Measurements from ENCODE around the gene MFRP.

Gene MFRP

DNA sequence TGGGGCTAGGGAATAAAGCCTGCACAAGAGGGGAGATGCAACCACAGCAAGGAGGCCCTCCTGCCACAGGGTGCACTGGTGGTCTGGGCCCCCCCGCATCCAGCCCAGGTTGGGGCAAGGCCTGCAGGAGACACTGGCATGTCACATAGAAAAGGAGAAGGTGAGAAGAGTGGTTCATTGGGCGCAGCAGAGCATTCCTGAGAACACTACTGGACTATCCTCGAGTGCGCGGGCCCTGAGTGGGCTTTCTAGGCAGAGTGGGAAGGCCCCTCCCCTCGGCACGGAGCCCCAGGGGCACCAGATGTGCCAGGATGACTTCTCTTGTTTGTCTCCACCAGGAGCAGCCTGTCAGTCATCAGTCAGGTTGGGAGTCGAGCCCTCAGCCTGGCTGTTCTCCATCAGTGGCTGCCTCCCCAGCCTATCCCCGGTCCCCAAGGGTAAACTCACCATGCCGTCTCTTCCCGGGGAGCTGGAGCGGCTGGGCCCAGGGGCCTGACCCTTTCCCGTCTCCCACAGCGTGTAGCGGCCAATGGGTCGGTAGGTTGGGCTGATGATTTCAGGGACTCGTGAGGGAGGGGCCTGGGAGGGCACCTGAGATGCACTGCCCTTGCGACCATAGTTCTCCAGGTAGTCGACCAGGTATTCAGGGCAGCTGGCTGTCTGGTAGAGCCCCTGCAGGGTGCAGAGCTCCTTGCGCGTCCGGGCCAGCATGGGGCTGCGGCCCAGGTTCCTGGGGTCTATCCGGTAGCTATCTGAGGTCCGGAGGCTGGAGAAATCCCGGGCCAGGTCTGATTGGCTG is 26.0 kb upstream of the MFRP start:
- DNase-seq: no peak

DNA sequence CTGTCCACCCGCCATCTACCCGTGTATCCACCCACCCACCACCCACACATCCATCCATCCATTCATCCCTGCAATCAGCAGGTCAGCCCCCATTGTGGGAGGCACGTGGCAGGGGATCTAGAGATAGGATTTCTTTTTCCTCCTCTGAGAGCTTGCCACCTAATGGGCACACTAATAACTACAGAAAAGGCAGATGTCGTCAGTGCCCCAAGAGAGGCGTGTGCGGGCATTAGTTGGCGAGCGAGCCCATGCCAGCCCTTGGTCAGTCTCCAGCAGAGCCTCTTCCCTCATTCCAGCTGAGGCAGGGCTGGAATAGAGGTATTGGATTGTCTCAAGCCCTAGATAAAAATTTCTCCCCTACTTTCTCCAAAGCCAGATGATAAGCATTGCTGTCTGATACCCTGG is 25.3 kb upstream of the MFRP start:
- no peak for DNase-seq

DNA sequence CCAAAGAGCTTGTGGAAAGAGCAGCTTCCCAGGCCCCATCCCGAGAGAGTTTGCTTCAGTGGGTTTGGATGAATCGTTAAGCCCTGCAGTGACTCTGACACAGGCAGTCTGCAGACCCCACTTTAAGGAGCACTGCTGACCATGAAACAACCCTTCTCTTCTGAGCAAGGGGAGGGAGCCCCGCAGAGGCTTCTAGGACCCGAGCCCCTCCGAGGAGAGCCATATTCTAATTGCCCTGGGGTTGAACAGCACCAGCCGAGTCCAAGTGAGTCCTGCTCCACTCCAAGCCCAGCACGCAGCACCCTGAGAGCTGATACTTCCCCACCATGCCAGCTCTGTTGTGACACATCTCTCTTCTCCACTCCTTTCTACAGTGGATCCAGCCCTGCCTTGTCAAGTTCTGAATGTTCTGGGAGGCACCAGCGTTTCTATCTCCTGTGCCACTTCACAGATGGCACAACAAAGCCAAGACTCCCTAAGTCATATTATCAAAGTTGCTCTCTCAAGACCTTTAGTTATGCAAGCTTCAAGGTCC is 24.6 kb upstream of the MFRP start:
- DNase-seq: no peak

DNA sequence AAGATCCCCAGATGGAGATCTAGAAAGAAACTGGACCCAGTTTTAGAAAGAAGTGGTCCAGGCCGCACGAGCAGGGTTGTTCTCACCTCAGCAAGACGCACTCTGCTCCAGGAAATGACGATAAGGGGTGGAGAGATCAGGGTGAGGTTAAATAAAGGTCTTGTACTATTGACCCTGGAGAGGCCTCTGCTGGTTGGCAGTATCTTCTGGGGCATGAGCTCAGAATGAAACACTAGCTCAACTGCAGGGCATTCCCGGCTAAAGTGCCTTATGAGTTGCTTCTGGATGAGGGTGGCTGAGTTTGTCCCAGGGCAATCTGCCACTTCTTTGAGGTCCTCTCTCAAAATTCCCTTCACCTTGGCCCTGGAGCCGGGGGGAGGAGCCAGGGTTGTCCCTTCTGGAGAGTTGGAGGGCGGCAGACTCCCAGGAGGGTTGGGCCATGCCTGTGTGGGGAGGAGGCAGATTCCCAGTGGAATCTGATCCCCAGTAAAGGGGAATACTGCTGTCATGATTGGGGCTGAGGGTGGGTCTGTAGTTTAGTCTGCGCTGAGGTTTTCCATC is 24.1 kb upstream of the MFRP start:
- DNase-seq: no peak

DNA sequence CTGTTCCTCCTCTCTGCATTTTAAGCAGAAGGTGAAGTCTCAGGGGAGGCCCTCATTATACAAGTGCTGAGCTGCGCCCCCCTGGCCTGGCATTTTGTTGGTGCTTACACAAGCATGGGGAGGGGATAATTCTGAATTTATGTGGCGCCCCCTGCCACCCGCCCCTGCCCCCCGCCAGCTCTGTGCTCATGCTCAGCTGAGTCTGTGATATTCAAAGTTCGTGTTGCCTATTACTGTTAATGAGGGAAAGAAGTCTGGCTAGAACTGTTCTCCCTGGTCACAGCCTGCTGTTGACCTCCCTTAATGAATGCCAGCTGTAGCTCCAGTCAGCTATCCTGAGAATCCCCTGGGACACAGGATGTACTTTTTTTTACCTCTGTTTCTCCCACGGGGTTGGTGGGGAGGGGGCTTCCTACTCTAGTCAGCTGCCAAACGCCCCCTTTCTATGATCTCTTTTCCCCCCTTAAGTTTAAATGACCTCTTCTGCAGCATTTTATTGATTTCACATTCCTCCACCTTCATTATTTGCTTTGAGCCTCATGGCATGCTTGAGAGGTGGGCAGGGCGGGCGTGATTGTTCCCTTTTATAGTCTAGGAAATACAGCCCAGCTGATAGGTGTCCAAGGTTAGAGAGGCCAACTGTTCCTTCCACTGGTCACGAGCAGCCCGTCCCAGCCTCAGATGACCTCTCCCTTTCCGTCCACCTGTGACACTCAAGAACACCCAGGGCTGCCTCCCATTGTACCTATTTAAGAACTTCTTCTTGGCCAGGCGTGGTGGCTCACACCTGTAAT is 22.8 kb upstream of the MFRP start:
- DNase-seq: no peak

DNA sequence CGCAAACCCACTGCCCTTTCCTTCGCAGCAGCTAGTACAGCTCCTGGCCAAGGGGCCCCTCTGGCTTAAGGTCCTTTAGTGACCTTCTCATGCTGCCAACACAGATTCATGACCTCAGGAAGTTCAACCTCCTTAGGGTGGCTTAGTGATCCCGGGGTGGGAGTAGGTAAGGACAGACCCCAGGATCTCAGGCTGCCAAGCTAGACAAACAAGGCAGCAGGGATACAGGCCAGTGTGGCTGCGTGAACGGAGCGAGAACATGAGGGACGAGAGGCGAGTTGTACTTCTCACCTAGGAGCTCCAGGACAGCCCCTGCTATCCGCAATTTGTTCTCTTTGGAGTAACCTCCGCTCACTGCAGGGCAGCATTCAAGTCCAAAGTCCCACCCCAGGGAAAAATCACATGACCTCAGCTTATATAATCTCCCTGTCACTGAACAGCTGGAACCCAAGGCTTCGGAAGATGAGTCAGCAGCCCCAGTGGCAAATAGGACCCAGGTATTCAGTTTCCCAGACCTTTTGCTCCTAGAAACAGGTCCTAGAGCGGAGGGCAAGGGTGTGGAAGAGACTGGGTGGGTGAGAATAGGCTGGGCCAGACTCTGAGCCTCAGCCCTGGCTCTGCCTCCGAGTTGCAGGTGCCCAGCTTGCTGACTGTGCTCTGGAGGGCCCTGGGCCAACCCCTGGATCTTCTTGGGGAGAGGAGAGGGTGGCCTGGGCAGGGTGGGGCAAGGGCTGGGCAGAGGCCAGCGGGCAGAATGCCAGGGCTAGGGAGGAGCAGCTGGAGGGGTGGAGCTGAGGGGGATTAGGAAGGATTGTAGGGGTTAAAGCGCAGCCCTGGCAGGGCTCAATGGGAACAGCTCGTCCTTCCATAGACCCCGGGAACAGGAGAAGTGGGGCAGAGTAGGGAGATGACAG is 21.9 kb upstream of the MFRP start:
- DNase-seq: no peak

DNA sequence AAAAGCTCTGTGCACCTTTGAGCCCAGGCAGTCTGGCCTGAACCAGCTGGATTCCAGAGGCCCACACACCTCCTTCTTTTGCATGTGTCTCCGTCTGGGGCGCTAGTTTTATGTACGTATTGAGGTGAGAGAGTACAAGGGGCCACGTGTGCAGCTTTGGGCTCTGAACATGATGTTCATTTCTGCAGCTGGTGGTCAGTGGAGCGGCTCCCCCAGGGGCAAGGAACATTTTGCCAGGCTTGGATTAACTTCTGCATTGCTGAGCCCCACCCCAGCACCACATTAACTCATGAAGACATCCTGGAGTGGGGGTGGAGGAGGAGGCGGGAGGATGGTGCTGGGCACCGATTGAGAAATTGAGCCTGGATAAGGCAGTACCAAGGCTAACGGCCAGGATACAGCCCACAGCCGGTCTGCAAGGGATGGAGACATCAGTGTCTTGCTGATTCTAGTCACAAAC is 21.2 kb upstream of the MFRP start:
- DNase-seq: no peak

DNA sequence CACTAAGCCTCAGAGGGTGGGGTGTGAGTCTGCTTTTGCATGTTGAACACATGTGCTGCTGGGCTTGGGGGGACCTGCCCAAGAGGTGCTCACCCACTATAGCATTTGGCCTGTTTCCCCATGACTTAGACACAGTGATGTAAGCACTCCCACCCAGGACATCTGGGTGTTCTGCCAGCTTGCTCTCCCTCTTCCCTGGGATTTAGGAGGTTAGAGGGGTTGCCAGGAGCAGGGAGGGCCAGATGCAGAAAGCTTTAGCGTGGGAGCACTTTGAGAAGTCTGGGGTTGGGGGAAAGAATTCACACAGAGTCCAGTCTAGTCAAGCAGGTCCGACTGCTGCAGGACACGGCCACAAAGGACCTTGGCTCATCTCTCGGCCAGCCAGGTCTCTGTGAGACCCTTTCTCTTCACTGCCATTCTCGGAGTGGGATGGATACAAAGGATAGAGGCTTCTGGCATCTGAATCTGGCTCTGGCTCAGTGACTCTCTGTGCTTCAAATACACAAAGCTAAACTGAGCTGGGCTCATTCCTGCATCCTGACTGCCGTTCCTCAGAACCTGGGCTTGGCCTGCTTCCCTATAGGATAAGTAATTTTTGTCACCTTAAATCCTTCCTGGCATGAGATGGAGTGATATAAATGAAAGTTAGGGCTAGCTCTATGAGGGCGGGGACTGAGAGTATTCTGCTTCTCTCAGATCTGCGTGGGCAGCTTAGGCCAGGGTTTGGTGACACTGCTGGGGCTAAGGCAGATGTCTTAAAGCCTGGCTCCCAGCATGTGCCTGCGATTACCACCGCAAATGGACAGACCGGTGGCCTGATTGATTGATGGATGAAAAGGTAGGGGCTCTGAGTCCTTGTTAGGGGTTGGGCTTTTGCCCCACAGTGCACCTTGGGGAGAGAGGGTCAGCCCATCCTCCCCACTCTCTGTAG is 20.4 kb upstream of the MFRP start:
- no peak for DNase-seq

DNA sequence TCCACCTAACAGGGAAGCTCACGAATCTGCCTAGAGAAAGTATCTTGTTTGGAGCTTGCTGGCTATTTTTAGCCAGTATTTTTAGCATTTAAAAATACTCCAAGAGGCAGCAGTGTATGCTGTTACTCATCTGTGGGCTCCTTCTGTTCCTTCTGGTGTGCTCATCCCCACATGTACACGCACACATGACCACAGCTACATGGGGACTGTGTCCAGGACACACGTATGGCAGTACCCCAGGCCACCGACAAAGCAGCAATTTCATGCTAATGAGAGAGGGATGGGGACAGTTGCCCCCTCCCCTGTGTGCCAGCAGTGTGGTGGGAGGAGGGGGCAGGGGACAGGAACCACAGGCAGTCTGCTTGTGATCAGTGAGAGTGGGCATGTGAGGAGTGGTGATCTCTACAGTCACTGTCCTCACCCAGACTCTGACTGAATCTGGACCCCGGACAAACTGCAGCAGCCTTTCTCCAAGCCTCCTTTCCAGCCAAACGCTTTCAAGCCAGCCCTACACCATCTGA is 18.6 kb upstream of the MFRP start:
- no peak for DNase-seq

DNA sequence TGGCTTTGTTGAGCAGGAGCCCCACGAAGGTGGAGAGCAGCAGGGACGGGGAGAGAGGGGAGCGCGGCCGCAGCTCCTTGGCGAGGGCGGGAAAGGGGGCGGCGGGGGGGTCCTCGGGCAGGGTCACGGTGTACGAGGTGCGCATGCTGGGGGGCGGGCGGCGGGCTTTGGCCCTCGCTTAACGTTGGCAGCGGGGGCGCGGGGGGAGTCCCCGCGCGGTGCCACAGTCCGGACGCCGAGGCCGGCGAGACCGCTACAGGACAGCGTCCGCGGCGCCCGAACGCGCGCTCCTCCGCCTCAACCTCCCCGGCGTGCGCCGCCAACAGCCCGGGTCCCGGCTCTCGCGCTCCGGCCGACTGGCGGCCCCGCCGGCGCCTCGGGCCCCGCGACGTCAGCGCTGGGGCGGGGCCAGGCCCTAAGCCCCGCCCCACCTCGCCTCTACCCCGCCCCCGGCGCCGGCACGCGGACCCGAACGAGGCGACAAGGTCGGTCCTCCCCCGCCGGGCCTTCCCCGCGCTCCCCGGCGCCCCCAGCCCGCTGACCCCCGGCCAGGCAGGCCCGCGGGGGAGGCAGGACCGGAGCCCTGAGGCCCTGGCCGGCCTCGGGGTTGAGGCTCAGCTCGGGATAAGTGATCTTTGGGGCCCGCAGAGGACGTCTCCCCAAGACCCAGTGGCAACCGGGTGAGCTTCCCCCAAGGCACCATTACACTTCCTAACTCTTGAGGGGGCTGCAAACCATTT is 17.5 kb upstream of the MFRP start:
- DNase-seq: peak; percentile 62

DNA sequence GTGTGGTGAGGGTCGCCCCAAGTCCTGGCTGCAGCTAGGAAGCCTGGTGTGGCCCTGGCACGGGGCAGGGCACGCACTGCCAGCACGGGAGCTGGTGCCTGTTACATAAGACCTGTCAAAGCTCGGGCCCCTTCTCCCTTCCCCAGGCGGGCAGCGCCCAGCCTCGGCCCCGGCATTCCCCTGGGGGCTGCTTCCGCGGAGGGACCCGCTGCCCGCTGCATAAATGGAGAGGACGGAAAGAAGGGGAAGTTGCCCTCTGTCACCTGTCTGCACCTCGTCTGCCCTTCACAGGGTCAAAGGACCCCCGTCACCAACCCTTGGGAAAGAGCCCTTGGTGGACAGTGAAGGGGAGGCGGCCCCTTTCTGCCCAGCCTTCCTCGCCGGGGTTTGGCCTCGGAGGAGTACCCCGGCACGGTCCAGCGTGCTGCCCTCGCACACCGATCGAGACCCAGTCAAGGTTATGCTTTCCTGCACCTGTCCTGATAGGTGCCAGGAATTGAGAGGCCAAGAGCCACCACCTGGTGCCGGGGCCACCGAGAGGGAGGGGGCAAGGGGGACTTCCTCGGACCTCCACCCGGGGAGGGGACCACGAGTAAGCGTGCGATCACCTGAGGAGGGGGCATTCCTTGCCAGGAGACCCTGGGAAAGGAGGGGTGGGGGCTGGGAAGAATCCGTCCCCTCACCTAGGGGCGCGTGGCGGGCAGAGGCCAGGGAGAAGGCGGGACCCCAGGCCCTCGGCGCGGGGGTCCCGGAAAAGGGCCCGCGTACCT is 16.8 kb upstream of the MFRP start:
- no peak for DNase-seq

DNA sequence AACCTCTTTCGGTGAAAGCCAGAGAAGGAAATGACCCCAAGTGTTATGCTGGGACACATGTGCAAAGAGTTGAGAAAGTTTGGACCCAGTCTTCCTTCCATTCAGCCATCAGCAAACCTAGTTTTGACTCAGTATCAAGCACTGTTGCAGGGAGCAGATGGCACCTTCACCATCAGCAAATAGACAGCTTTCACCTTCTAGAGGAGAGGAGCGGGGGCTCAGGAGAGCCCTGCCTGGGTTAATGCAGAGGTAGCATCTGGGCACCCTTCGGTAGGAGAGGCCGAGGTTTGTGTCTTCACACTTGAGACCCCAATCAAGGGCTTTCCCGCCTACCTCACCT is 16.2 kb upstream of the MFRP start:
- DNase-seq: no peak

DNA sequence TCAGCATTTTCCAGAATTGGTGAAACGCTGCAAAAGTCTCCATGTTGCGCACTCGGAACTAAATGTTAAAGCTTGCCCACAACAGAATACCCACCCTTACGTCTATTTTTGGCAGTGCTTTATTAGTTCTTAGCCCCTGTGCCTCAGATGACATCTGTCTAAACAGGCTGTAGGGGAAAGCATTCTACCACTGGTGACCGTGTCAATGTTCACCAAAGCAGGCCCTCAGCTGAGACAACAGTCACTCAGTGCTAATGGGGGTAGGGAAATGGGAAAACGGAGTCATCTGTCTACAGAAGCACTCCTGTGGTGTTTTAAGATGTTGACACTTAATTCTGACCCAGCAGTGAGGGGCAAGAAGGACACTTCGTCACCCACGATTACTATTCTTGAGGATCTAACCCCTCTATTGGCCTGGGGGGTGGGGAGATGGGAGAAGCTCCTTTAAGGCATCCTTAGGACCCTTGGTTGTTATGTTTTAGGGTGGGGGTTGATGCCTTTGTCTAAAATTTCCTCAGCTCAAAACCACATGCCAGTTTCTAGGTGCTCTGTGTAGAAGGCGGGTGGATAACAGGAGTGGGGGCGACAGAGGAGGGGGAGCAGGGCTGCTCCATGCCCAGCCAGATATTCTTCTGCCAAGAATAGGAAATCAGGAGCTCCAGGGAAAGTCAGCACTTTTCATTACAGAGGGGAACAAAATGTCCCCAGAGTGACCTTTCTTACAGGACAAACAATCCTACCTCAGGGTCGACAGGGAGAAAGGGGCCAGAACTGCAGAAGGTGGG is 15.6 kb upstream of the MFRP start:
- no peak for DNase-seq

DNA sequence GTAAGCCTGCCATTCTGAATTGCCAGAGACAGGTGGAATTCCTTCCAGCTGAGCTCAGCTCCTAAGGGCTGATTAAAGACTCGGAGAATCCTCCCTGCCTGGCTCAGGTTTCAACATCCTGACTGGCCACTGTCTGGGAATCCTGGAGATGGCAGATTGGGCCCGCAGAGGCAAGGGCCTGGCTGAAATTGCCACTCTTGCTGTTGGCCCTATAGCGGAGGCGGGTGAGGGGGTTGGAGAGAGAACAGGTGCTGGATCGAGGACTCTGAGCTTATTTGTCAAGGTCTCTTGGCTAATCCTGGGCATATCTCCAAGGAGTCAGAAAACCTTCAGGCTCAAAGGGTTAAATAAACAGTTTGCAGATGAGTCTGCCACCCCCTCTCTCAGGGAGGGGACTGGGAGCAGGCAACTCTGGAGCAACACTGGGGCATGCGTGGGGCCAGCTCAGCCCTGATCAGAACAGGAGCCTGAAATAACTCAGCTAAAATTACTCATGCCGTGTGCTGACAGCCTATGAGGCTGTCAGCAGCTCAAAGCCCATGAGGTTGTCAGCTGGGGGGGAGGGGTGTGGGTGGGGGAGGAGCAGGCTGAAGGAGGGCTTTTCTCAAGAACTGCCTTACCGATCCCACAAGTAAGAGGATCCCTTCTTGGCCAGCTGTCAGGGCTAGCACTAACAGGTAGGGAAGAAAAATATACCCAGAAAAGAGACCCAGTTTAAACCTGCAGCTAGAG is 14.7 kb upstream of the MFRP start:
- peak; percentile 78 for DNase-seq

DNA sequence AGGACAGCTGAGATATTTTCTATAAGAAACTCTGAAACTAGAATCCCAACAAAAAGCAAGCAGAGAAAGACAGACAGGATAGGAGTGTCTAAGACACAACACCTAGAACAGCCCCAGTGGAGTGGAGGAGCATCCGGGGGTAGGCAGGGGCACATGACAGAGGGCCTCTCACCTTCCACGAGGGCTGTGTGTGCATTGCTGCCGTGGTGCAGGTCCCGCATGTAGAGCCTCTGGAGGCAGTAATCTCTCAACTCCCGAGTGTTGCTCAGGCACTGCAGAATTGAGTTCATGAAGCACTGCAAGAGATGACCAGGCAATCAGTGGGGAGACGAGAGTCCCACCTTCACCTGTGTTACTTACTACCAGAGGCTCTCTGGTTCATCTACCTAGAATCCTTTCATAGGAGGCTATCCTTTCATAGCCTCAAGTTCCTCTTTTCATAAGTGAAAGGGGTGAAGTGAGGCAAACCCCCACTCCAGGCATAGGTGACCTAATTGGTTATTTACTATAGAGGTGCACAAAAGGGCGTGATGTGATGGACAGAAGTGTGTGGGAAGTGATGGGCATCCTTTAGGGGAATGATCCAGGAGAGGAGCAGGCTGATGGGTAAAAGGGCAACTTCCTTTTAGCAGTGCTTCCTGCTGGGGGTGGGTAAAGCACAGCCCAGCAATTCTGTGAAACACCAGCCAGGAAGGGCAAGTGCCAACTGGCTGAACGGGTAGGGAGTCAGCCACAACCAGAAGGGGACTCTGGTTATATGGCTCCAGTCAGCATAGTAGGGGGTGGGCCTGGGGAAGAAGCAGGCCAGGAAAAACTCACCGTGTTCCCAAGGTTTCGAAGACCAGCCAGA is 13.1 kb upstream of the MFRP start:
- DNase-seq: no peak

DNA sequence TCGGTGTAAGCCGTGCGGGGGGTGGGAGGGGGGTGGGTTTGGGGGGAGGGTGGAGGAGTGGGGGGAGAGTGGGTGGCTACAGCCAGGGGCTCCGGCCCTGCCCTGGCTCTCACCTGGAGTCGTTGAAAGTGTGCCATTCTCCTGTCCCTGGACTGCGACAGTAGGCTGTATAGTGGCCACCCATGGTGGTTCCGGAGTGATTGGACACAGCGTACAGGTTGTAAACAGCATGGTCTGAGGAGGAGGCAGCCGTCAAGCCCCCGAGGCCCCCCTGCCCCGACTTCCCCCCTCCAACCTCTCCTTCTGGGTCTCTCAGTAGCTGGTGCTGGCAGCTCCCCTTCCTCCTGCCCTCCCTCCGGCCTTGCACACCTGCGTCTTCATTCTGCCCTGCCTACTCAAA is 10.6 kb upstream of the MFRP start:
- DNase-seq: no peak

DNA sequence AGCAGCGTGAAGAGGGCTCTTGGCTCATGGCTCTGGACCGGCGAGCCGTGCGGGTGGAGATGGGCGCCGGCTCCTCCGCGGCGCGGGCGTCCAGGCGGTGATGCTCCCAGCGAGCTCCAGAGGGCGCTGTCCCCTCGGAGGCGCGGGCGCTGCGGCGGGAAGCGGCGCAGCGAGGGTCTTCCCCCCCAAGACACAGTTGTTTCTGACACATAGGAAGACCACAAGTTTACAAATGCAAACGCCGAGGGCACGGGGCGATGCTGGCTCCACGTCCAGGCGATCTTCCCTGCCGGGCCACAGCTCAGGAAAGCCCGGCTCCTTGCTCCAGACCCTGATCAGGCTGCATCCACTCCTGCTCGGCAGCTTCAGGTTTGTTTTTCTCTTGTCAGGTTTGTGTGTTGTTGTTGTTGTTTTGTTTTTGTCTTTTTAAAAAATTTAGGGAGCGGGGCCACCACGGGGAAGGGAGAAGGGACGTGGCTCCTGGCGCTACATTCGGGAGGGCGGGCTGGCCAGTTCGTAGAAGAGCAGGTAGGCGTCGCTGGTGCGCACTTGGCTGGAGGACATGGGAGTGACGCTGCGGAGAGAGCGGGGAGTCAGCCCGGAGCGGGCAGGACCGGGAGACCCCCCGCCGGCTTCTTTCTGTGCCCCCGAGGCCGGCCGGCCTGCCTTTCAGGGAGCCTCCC is 10.0 kb upstream of the MFRP start:
- peak; percentile 77 for DNase-seq

All from activated CD4-positive, alpha-beta T cell treated with anti-CD3 and anti-CD28 coated beads, Interleukin-10, Interleukin-2, amounts not matched to agents 100 ng/mL and 50 ng/mL, durations not matched to agents 16 hours and 8 hours (primary cell).